HCT116 (cell line): ENCODE data around the gene PTBP3. TPM values are rescaled to one million over a fixed set of nuclear protein-coding genes. Genes with fewer than 3 reads are reported as not detected.

Source experiments
- ATAC-seq: fragments of 200-7000 bp; cut with Tn5 transposase; 2 replicates; pipeline ENCODE4 v1.9.1; 2020; ENCODE audit warnings: mild to moderate bottlenecking, moderate library complexity
- BruUV-seq: library from RNA; stranded (reverse); fragments of 400-500 nt; replicated peaks from 2 replicates; lab custom pipeline; 2021; lab: Mats Ljungman, UMichigan
- CTCF ChIA-PET: fragments of 300-600 bp; sonication (Branson Sonifier 250); formaldehyde crosslinking; loops from one replicate; lab custom pipeline; 2021; ENCODE audit warnings: antibody characterized with exemption; lab: Charles Lee
- POLR2A ChIA-PET: fragments of 300-600, 350-600 bp; sonication (Branson Sonifier 250); formaldehyde crosslinking; loops from one replicate; lab custom pipeline; 2021; ENCODE audit warnings: antibody characterized with exemption; lab: Charles Lee
- RAD21 ChIA-PET, 2 experiments: fragments of 300-600 bp; sonication (Branson Sonifier 250); formaldehyde crosslinking; loops; one replicate each; lab custom pipeline; 2023; ENCODE audit warnings: low total read pairs in 2 of 2; ENCODE audit not compliant: uncharacterized antibody in 2 of 2, unreplicated experiment in 2 of 2, low non-redundant PET in 1 of 2; lab: Charles Lee
- DNase-seq: peaks from one replicate; pipeline ENCODE4 v3.0.0-alpha.2; 2010; ENCODE audit warnings: low read depth, low spot score
- H2AFZ ChIP-seq: fragments of 200-600 bp; shearing (Covaris generic), sonication (generic); 2 replicates; pipeline ENCODE4 v1.6.1; 2017; ENCODE audit warnings: low read depth, mixed run types, mixed read lengths, antibody characterized with exemption, low read length; ENCODE audit not compliant: poor library complexity, severe bottlenecking
- H3K27ac ChIP-seq: 2 replicates; pipeline ENCODE4 v1.5.1; 2012; ENCODE audit warnings: low read depth, low read length
- H3K27me3 ChIP-seq: fragments of 200-600 bp; sonication (generic); 2 replicates; pipeline ENCODE4 v1.6.1; 2016; ENCODE audit warnings: mixed run types, low read length, mixed read lengths; ENCODE audit not compliant: insufficient read depth
- H3K36me3 ChIP-seq, 2 experiments: fragments of 200-500 bp in 1 of 2; fragments of 200-600 bp in 1 of 2; sonication (Bioruptor generic) in 1 of 2; sonication (generic) in 1 of 2; 2 replicates each; pipeline versions ENCODE4 v1.5.1 to v1.6.1; 2014 to 2016; ENCODE audit warnings: low read length in 2 of 2, inconsistent platforms in 1 of 2, mixed read lengths in 1 of 2, mixed run types in 1 of 2; ENCODE audit not compliant: insufficient read depth in 2 of 2, control insufficient read depth in 1 of 2
- H3K4me1 ChIP-seq, 2 experiments: fragments of 200-600 bp in 1 of 2; sonication (generic) in 1 of 2; 2 replicates each; pipeline versions ENCODE4 v1.5.1 to v1.6.1; 2012 to 2017; ENCODE audit warnings: low read length in 2 of 2, inconsistent platforms in 1 of 2, mild to moderate bottlenecking in 1 of 2, mixed read lengths in 1 of 2, mixed run types in 1 of 2, moderate library complexity in 1 of 2; ENCODE audit not compliant: insufficient read depth in 2 of 2, control insufficient read depth in 1 of 2
- H3K4me2 ChIP-seq: fragments of 200-600 bp; sonication (generic); 2 replicates; pipeline ENCODE4 v1.6.1; 2017; ENCODE audit warnings: mixed run types, low read length, mixed read lengths
- H3K4me3 ChIP-seq, 2 experiments: fragments of 200-600 bp in 1 of 2; sonication (generic) in 1 of 2; replicated peaks in 1 of 2; 2 replicates each; pipeline ENCODE4 v1.5.1; 2011 to 2016; ENCODE audit warnings: low read length in 2 of 2, control low read depth in 1 of 2, low read depth in 1 of 2, mild to moderate bottlenecking in 1 of 2, mixed read lengths in 1 of 2, mixed run types in 1 of 2
- H3K79me2 ChIP-seq: fragments of 200-600 bp; sonication (generic); 2 replicates; pipeline ENCODE4 v1.6.1; 2017; ENCODE audit warnings: mild to moderate bottlenecking, mixed run types, low read length, moderate library complexity, mixed read lengths; ENCODE audit not compliant: insufficient read depth
- H3K9ac ChIP-seq: fragments of 200-600 bp; sonication (generic); 2 replicates; pipeline ENCODE4 v1.6.1; 2016; ENCODE audit warnings: low read length, mixed read lengths
- H3K9me2 ChIP-seq: fragments of 200-600 bp; sonication (generic), shearing (Covaris generic); 2 replicates; pipeline ENCODE4 v1.6.1; 2017; ENCODE audit warnings: mixed run types, mild to moderate bottlenecking, moderate library complexity; ENCODE audit not compliant: insufficient read depth
- H3K9me3 ChIP-seq, 2 experiments: fragments of 200-500 bp in 1 of 2; fragments of 200-600 bp in 1 of 2; sonication (Bioruptor generic) in 1 of 2; sonication (generic) in 1 of 2; 2 replicates each; pipeline ENCODE4 v1.6.1; 2014 to 2017; ENCODE audit warnings: low read length in 2 of 2, mixed read lengths in 2 of 2, inconsistent platforms in 1 of 2, low read depth in 1 of 2, mild to moderate bottlenecking in 1 of 2, mixed run types in 1 of 2, moderate library complexity in 1 of 2; ENCODE audit not compliant: control insufficient read depth in 1 of 2, insufficient read depth in 1 of 2
- H4K20me1 ChIP-seq: fragments of 200-600 bp; sonication (generic), shearing (Covaris generic); 2 replicates; pipeline ENCODE4 v1.6.1; 2017; ENCODE audit warnings: mixed run types, mild to moderate bottlenecking, moderate library complexity; ENCODE audit not compliant: insufficient read depth
- ATF3 ChIP-seq: IDR thresholded peaks from 2 replicates; pipeline ENCODE4 v1.6.1; 2012
- CEBPB ChIP-seq: IDR thresholded peaks from 2 replicates; pipeline ENCODE4 v1.6.1; 2012; ENCODE audit warnings: low read depth
- EGR1 ChIP-seq: IDR thresholded peaks from 2 replicates; pipeline ENCODE4 v1.6.1; 2012; ENCODE audit warnings: low read depth
- ELF1 ChIP-seq: IDR thresholded peaks from 2 replicates; pipeline ENCODE4 v1.6.1; 2012; ENCODE audit warnings: low read depth, borderline replicate concordance
- EZH2phosphoT487 ChIP-seq: fragments of 200-600 bp; IDR thresholded peaks from 2 replicates; pipeline ENCODE4 v1.6.1; 2018; ENCODE audit warnings: antibody characterized with exemption, borderline replicate concordance
- POLR2A ChIP-seq: IDR thresholded peaks from 2 replicates; pipeline ENCODE4 v1.7.0; 2011; ENCODE audit warnings: borderline replicate concordance; ENCODE audit not compliant: insufficient read depth, insufficient read length; ENCODE audit errors: extremely low read depth
- SIN3A ChIP-seq: IDR thresholded peaks from 2 replicates; pipeline ENCODE4 v1.6.1; 2012; ENCODE audit warnings: low read depth
- SP1 ChIP-seq: IDR thresholded peaks from 2 replicates; pipeline ENCODE4 v1.6.1; 2012; ENCODE audit warnings: low read depth
- SRF ChIP-seq: IDR thresholded peaks from 2 replicates; pipeline ENCODE4 v1.6.1; 2012; ENCODE audit warnings: low read depth
- TCF7L2 ChIP-seq: IDR thresholded peaks from 2 replicates; pipeline ENCODE4 v1.7.0; 2011; ENCODE audit warnings: borderline replicate concordance, inconsistent platforms; ENCODE audit not compliant: insufficient read depth, insufficient read length; ENCODE audit errors: extremely low read depth
- YY1 ChIP-seq: IDR thresholded peaks from 2 replicates; pipeline ENCODE4 v1.6.1; 2011; ENCODE audit warnings: low read length, low read depth, moderate library complexity, mild to moderate bottlenecking; ENCODE audit not compliant: insufficient replicate concordance; ENCODE audit errors: extremely low read depth
- ZBTB33 ChIP-seq: IDR thresholded peaks from 2 replicates; pipeline ENCODE4 v1.6.1; 2011; ENCODE audit warnings: mild to moderate bottlenecking, low read length, moderate library complexity; ENCODE audit not compliant: insufficient replicate concordance; ENCODE audit errors: extremely low read depth
- ZNF274 ChIP-seq: fragments of 200-500 bp; sonication (Bioruptor generic); IDR thresholded peaks from 2 replicates; pipeline ENCODE4 v1.6.1; 2014; ENCODE audit warnings: mild to moderate bottlenecking, low read depth, low read length, inconsistent platforms
- intact Hi-C: fragments of 100-400 bp; cut with micrococcal nuclease; formaldehyde crosslinking; loops from 2 replicates; pipeline ENCODE4 v1.10.0; 2022
- total RNA-seq: library from RNA; stranded (reverse); gene quantifications from one replicate; pipeline ENCODE4 v1.2.1, GENCODE V29; 2021; ENCODE audit not compliant: unreplicated experiment

Gene PTBP3
- total RNA-seq, 1 experiment from 2014 or later = 102 TPM

DNA sequence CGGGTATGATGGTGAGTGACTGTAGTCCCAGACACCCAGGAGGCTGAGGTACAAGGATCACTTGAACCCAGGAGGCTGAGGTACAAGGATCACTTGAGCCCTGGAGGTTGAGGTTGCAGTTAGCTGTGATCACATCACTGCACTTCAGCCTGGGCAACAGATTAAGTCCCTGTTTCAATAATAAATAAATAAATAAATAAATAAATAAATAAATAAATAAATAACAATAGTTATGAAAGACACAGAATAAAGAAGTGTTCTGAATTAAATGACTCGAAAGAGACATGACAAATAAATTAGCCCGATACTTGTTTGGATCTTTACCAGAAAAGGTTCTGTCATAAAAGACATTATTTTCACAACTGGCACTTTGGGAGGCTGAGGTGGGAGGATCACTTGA, 86.3 kb downstream of the PTBP3 start:
- ChIA-PET CTCF (no interaction called here), POLR2A (no interaction called here), RAD21 (no interaction called here)
- no peaks in the 10 kb centered on the region; the same call in 1 of the 2 replicates for H3K79me2 ChIP-seq
- BruUV-seq = no TSS peak
- H3K9me3 ChIP-seq = no peaks in the 10 kb centered on the region
- H3K27me3 ChIP-seq = no peaks in the 10 kb centered on the region
- no peaks in the 10 kb centered on the region for H4K20me1 ChIP-seq
- intact Hi-C loops = no loop called here
- no peak overlapping the region for H2AFZ ChIP-seq
- H3K4me2 ChIP-seq = no peak overlapping the region
- no peak overlapping the region for H3K4me3 ChIP-seq
- H3K27ac ChIP-seq = no peak overlapping the region
- peaks cover 0 to 17% of the 10 kb centered on the region in 2 experiments; a peak in 2 of 4 replicates for H3K4me1 ChIP-seq
- H3K36me3 ChIP-seq = no peaks in the 10 kb centered on the region
- ATAC-seq (no peak), DNase-seq (no peak)
- H3K9me2 ChIP-seq = no peaks in the 10 kb centered on the region
- TF ChIP-seq POLR2A (no peak), CEBPB (no peak), TCF7L2 (no peak), SIN3A (no peak), EZH2phosphoT487 (no peak), ATF3 (no peak), ZBTB33 (no peak), SRF (no peak), ZNF274 (no peak), EGR1 (no peak), ELF1 (no peak), YY1 (no peak), SP1 (no peak)
- H3K9ac ChIP-seq = no peak overlapping the region
